ENCODE measurements around the gene RPL32.

GRCh38 chr3:12841970-12842328, 584 bp upstream of the RPL32 start:
- TF ChIP-seq CTCF (IDR thresholded peaks at IDR 0.05) (no peak), POLR2A (IDR thresholded peaks at IDR 0.05) (no peak)
